ENCODE measurements around the gene ARHGAP9. TPM values are rescaled to one million over a fixed set of nuclear protein-coding genes. Genes with fewer than 3 reads are reported as not detected.
"Not testable (repeated sequence)": the region's sequence is repeated elsewhere in the genome, so short reads cannot be mapped to it uniquely, and the experiment has no call there.

Gene ARHGAP9
- total and polyA plus RNA-seq, 2 donors (not counting 1 experiment from before 2014, with no cell fraction given): under 0.01 to 0.08 TPM

- Histone ChIP-seq H3K4me1 (ENCODE audit: control insufficient read depth, extremely low read depth, insufficient read depth, low read length) (peaks cover 5% of the 10 kb centered on the region), H3K27me3 (ENCODE audit: control insufficient read depth, insufficient read depth, low read length) (no peaks in the 10 kb centered on the region), H3K9ac (ENCODE audit: insufficient read depth, low read length) (no peak overlapping the region), H3K36me3 (ENCODE audit: control insufficient read depth, insufficient read depth, low read length) (no peaks in the 10 kb centered on the region), H3K4me3 (replicated peaks in 1 of 4; ENCODE audit: control extremely low read depth in 1 of 4, insufficient read depth in 1 of 4, low read depth in 3 of 4, low read length in 4 of 4) (no peak overlapping the region), H3K9me3 (ENCODE audit: control insufficient read depth, insufficient read depth, low read depth, low read length) (no peaks in the 10 kb centered on the region), H4K20me1 (ENCODE audit: control insufficient read depth, extremely low read depth, insufficient read depth, low read length) (no peaks in the 10 kb centered on the region), H3K79me2 (ENCODE audit: control insufficient read depth, insufficient read depth, low read length) (no peaks in the 10 kb centered on the region), H3K4me2 (ENCODE audit: extremely low read depth, insufficient read depth, low read length) (no peak overlapping the region), H3K27ac (ENCODE audit: insufficient read depth, low read length) (no peak overlapping the region), H2AFZ (ENCODE audit: low read length) (no peak overlapping the region)
- DNase-seq (ENCODE audit: low read depth in 2 of 2): no peak
- TF ChIP-seq EZH2 (IDR thresholded peaks at IDR 0.05; ENCODE audit: low read length, missing control alignments) (no peak), CTCF (conservative IDR thresholded peaks at IDR 0.05 in 1 of 2, IDR thresholded peaks at IDR 0.05 in 1 of 2; ENCODE audit: low read depth in 1 of 2, low read length in 2 of 2) (no peak)
These were observed 33.2 kb downstream of the ARHGAP9 start for GRCh38 chr12:57446292-57446960.

GRCh38 chr12:57444744-57445143, 34.9 kb downstream of the ARHGAP9 start:
- Histone ChIP-seq H3K9me3 (ENCODE audit: control insufficient read depth, insufficient read depth, low read depth, low read length) (no peaks in the 10 kb centered on the region), H3K36me3 (ENCODE audit: control insufficient read depth, insufficient read depth, low read length) (no peaks in the 10 kb centered on the region), H3K4me2 (ENCODE audit: extremely low read depth, insufficient read depth, low read length) (no peak overlapping the region), H3K9ac (ENCODE audit: insufficient read depth, low read length) (no peak overlapping the region), H2AFZ (ENCODE audit: low read length) (no peak overlapping the region), H3K79me2 (ENCODE audit: control insufficient read depth, insufficient read depth, low read length) (no peaks in the 10 kb centered on the region), H3K4me3 (replicated peaks in 1 of 4; ENCODE audit: control extremely low read depth in 1 of 4, insufficient read depth in 1 of 4, low read depth in 3 of 4, low read length in 4 of 4) (no peak overlapping the region), H3K4me1 (ENCODE audit: control insufficient read depth, extremely low read depth, insufficient read depth, low read length) (no peaks in the 10 kb centered on the region), H4K20me1 (ENCODE audit: control insufficient read depth, extremely low read depth, insufficient read depth, low read length) (no peaks in the 10 kb centered on the region), H3K27me3 (ENCODE audit: control insufficient read depth, insufficient read depth, low read length) (no peaks in the 10 kb centered on the region), H3K27ac (ENCODE audit: insufficient read depth, low read length) (no peak overlapping the region)
- TF ChIP-seq CTCF (conservative IDR thresholded peaks at IDR 0.05 in 1 of 2, IDR thresholded peaks at IDR 0.05 in 1 of 2; ENCODE audit: low read depth in 1 of 2, low read length in 2 of 2): no peak
- no peak for TF ChIP-seq EZH2 (IDR thresholded peaks at IDR 0.05; ENCODE audit: low read length, missing control alignments)
- no peak for DNase-seq (ENCODE audit: low read depth in 2 of 2)

GRCh38 chr12:57444337-57444736, 35.3 kb downstream of the ARHGAP9 start:
- H3K9ac ChIP-seq (ENCODE audit: insufficient read depth, low read length); H3K9me3 ChIP-seq (ENCODE audit: control insufficient read depth, insufficient read depth, low read depth, low read length); H3K4me1 ChIP-seq (ENCODE audit: control insufficient read depth, extremely low read depth, insufficient read depth, low read length); H3K79me2 ChIP-seq (ENCODE audit: control insufficient read depth, insufficient read depth, low read length); H3K4me2 ChIP-seq (ENCODE audit: extremely low read depth, insufficient read depth, low read length); H3K27me3 ChIP-seq (ENCODE audit: control insufficient read depth, insufficient read depth, low read length); DNase-seq (ENCODE audit: low read depth in 2 of 2); H4K20me1 ChIP-seq (ENCODE audit: control insufficient read depth, extremely low read depth, insufficient read depth, low read length); H3K27ac ChIP-seq (ENCODE audit: insufficient read depth, low read length); H3K4me3 ChIP-seq (replicated peaks in 1 of 4; ENCODE audit: control extremely low read depth in 1 of 4, insufficient read depth in 1 of 4, low read depth in 3 of 4, low read length in 4 of 4); H3K36me3 ChIP-seq (ENCODE audit: control insufficient read depth, insufficient read depth, low read length); H2AFZ ChIP-seq (ENCODE audit: low read length): not testable (repeated sequence)
